Measurements from ENCODE around the gene TMC1.

GRCh38 chr9:72657023-72657422 lies 135.6 kb downstream of the TMC1 start:
- TF ChIP-seq GATA2 (IDR thresholded peaks at IDR 0.05; ENCODE audit: low read depth, low read length) (no peak), GATA3 (IDR thresholded peaks at IDR 0.05; ENCODE audit: low read depth, low read length) (no peak)

Data from SH-SY5Y (cell line).